Lung (tissue), 12 donors: Measurements from ENCODE around the gene MEAF6. TPM values are rescaled to one million over a fixed set of nuclear protein-coding genes. Genes with fewer than 3 reads are reported as not detected.

ENCODE experiments used
- ATAC-seq: fragments of 200-7000 bp; cut with Tn5 transposase; one replicate; pipeline ENCODE4 v1.9.1; 2020; ENCODE audit warnings: moderate number of reproducible peaks; ENCODE audit not compliant: insufficient read depth, low FRiP score
- DNase-seq, 3 donors: peaks; one replicate each; pipeline ENCODE4 v3.0.0-alpha.2; 2013 to 2017
- H3K27ac ChIP-seq, 2 donors: one replicate each; pipeline ENCODE4 v1.5.1; 2013; ENCODE audit warnings: mild to moderate bottlenecking in 2 of 2, moderate library complexity in 2 of 2, control low read depth in 1 of 2, inconsistent platforms in 1 of 2, low read depth in 1 of 2, low read length in 1 of 2
- H3K27me3 ChIP-seq, 3 donors: one replicate each; pipeline ENCODE4 v1.5.1; 2013; ENCODE audit warnings: low read length in 2 of 3; ENCODE audit not compliant: control insufficient read depth in 3 of 3, insufficient read depth in 3 of 3
- H3K36me3 ChIP-seq, 4 donors: one replicate each; pipeline ENCODE4 v1.5.1; 2013; ENCODE audit warnings: low read length in 4 of 4, mild to moderate bottlenecking in 1 of 4, moderate library complexity in 1 of 4; ENCODE audit not compliant: control insufficient read depth in 4 of 4, insufficient read depth in 4 of 4
- H3K4me1 ChIP-seq, 5 donors: one replicate each; pipeline ENCODE4 v1.5.1; 2013; ENCODE audit warnings: low read length in 5 of 5, mild to moderate bottlenecking in 2 of 5, moderate library complexity in 1 of 5; ENCODE audit not compliant: control insufficient read depth in 5 of 5, insufficient read depth in 5 of 5
- H3K4me3 ChIP-seq: one replicate; pipeline ENCODE4 v1.5.1; 2013; ENCODE audit warnings: mild to moderate bottlenecking, control low read depth, moderate library complexity
- H3K9ac ChIP-seq, 2 donors: one replicate each; pipeline ENCODE4 v1.5.1; 2013; ENCODE audit warnings: low read length in 2 of 2, control low read depth in 1 of 2; ENCODE audit not compliant: insufficient read depth in 1 of 2
- H3K9me3 ChIP-seq, 4 donors: one replicate each; pipeline ENCODE4 v1.5.1; 2013; ENCODE audit warnings: low read length in 3 of 4, mild to moderate bottlenecking in 1 of 4, moderate library complexity in 1 of 4; ENCODE audit not compliant: control insufficient read depth in 4 of 4, insufficient read depth in 3 of 4
- WGBS, 2 donors: extraction: QIAGEN DNeasy Blood & Tissue Kit; methylation state at CpG; one replicate each; pipeline ENCODE4 v1.1.7; 2013; 5-methylcytosine and 5-hydroxymethylcytosine counted together
- polyA plus RNA-seq, 2 donors: library from polyadenylated mRNA; stranded (reverse); fragments of 200-250 nt; gene quantifications; one replicate each; pipeline ENCODE4 v1.2.1, GENCODE V29; 2013
- total RNA-seq, 2 donors: library from RNA; depleted of rRNA in 1 of 2; stranded (reverse); fragments of >200 nt in 1 of 2; gene quantifications; one replicate each; pipeline ENCODE4 v1.2.1, GENCODE V29; 2014 to 2021
- TF ChIP-seq, protein P1 (sequence below): IDR thresholded peaks from 2 replicates; pipeline ENCODE4 v1.5.1; 2012; ENCODE audit warnings: mild to moderate bottlenecking; ENCODE audit errors: control extremely low read depth, extremely low read depth
- donor health status: control.
- donor health status: control.
- donor health status: Bipolar disorder and iron deficiency.
- donor health status: healthy.
- donor health status: DM: yes; HTN: yes; CAD: no.

The MEAF6 gene
- total and polyA plus RNA-seq, 4 donors, result 36.9 to 68.2 (median 58.8) TPM

DNA sequence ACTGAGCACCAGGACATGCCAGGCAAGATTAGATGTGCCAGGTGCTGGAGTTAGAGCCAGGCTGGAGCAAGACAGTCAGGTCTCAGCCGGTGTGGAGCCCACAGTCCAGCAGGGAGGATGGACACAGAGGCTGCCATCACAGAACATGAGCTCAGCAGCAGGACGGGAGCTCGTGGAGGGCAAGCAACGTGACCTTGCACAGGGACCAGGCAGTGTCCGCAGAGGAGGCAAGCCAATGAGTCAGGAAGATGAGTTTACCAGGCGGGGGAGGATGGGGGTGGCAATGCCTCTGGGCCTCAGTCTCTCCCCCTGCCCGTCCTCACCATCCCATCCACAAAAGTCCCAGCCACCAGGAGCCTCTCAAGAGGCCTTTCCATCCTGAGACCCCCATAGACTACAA lies 60.9 kb downstream of the MEAF6 start:
- 79 to 93% methylated on average over 7 of the region's 7 CpGs for WGBS, 2 donors
- DNase-seq (no peak), ATAC-seq (no peak)
- H3K4me1 ChIP-seq, result peaks cover 0 to 2% (median 0%) of the 10 kb centered on the region in 5 donors
- no peak overlapping the region for H3K27ac ChIP-seq
- peaks cover 0 to 1% (median 0%) of the 10 kb centered on the region in 4 donors for H3K36me3 ChIP-seq
- TF ChIP-seq, protein P1, sequence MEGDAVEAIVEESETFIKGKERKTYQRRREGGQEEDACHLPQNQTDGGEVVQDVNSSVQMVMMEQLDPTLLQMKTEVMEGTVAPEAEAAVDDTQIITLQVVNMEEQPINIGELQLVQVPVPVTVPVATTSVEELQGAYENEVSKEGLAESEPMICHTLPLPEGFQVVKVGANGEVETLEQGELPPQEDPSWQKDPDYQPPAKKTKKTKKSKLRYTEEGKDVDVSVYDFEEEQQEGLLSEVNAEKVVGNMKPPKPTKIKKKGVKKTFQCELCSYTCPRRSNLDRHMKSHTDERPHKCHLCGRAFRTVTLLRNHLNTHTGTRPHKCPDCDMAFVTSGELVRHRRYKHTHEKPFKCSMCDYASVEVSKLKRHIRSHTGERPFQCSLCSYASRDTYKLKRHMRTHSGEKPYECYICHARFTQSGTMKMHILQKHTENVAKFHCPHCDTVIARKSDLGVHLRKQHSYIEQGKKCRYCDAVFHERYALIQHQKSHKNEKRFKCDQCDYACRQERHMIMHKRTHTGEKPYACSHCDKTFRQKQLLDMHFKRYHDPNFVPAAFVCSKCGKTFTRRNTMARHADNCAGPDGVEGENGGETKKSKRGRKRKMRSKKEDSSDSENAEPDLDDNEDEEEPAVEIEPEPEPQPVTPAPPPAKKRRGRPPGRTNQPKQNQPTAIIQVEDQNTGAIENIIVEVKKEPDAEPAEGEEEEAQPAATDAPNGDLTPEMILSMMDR, result no peak
- H3K27me3 ChIP-seq, result peaks cover 0 to 7% (median 0%) of the 10 kb centered on the region in 3 donors
- no peak overlapping the region for H3K4me3 ChIP-seq
- H3K9ac ChIP-seq, result no peak overlapping the region
- H3K9me3 ChIP-seq, result peaks cover 0 to 1% (median 0%) of the 10 kb centered on the region in 4 donors

DNA sequence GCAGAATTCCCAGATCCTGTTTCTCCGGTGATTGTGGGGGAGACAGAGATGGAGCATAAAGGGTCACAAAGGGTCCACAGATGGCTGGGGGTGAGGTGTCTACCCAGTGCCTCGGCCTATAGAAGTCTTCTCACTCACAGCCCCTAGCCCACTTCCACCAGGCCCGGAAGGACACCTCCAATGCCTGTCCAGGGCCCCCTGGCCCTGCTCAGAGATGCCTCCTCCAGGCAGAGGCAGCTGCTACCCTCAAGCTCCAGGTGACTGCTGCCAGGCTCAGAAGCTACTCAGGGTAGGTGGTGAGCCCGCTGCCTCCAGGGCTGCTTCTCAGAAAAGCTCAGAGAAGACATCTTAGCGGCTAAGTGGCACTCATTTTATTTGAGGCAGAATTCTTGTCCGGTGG lies 62.1 kb downstream of the MEAF6 start:
- Histone ChIP-seq H3K4me3 (no peak overlapping the region), H3K27ac (no peak overlapping the region), H3K9ac (no peak overlapping the region), H3K36me3 (peaks cover 0 to 1% (median 0%) of the 10 kb centered on the region in 4 donors), H3K9me3 (peaks cover 0 to 1% (median 0%) of the 10 kb centered on the region in 4 donors), H3K4me1 (peaks cover 0 to 2% (median 0%) of the 10 kb centered on the region in 5 donors), H3K27me3 (peaks cover 0 to 7% (median 0%) of the 10 kb centered on the region in 3 donors)
- TF ChIP-seq, protein P1, result no peak
- no peak for ATAC-seq
- no peak for DNase-seq
- 70 to 72% methylated on average over 6 of the region's 6 CpGs for WGBS, 2 donors

DNA sequence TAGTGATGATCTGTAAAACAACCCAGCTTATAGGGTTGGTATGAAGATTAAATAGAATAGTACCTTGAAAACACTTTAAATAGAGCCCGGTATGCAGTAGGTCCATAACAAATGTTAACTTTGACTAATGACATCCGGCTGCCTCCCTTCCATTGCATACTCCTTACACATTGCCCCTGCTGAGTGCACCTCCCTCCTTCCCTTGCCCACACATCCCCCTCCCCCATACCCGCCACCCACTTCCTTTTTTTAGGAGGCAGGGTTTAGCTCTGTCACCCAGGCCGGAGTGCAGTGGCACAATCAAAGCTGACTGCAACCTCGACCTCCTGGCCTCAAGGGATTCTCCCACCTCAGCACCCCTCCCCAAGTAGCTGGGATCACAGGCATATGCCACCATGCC lies 64.6 kb downstream of the MEAF6 start:
- H3K27ac ChIP-seq, result no peak overlapping the region
- TF ChIP-seq, protein P1, result no peak
- H3K4me3 ChIP-seq, result no peak overlapping the region
- peaks cover 0 to 1% (median 0%) of the 10 kb centered on the region in 4 donors for H3K9me3 ChIP-seq
- H3K4me1 ChIP-seq, result no peaks in the 10 kb centered on the region
- peaks cover 0 to 1% (median 0%) of the 10 kb centered on the region in 4 donors for H3K36me3 ChIP-seq
- H3K9ac ChIP-seq, result no peak overlapping the region
- peaks cover 0 to 7% (median 0%) of the 10 kb centered on the region in 3 donors for H3K27me3 ChIP-seq
- WGBS, 2 donors, result 13 to 20% methylated on average over 5 of the region's 5 CpGs
- DNase-seq (no peak), ATAC-seq (no peak)
